ENCODE results near the gene METTL24. TPM values are rescaled to one million over a fixed set of nuclear protein-coding genes. Genes with fewer than 3 reads are reported as not detected.

METTL24 gene
- total and polyA plus RNA-seq, 10 of the 15 experiments (the other 5 are each of a cell fraction or from before 2014, with no cell fraction given), result 0.20 TPM; not detected in 9

GRCh38 chr6:110392727-110393126 lies 34.6 kb upstream of the METTL24 start:
- no TSS peak for BruUV-seq (replicated peaks)
- Histone ChIP-seq H3K4me1 (ENCODE audit: control insufficient read depth, insufficient read depth, low read length) (no peaks in the 10 kb centered on the region), H3K27ac (ENCODE audit: control insufficient read depth, insufficient read depth) (no peak overlapping the region), H3K4me2 (ENCODE audit: control insufficient read depth, insufficient read depth) (no peak overlapping the region), H3K27me3 (replicated peaks in 1 of 2; ENCODE audit: control insufficient read depth in 2 of 2, insufficient read depth in 2 of 2, low read length in 1 of 2) (peaks cover 0 to 4% of the 10 kb centered on the region in 2 experiments; a peak in 1 of 4 replicates), H3K4me3 (no peak overlapping the region), H2AFZ (ENCODE audit: control insufficient read depth, low read depth, low read length) (no peak overlapping the region), H3K9me3 (replicated peaks; ENCODE audit: control insufficient read depth, insufficient read depth, low read length) (no peaks in the 10 kb centered on the region), H4K20me1 (ENCODE audit: control insufficient read depth, insufficient read depth) (no peaks in the 10 kb centered on the region), H3K36me3 (ENCODE audit: control insufficient read depth in 2 of 2, insufficient read depth in 2 of 2, low read length in 1 of 2) (no peaks in the 10 kb centered on the region), H3K9ac (ENCODE audit: control insufficient read depth, insufficient read depth, low read length) (no peak overlapping the region), H3K79me2 (ENCODE audit: control insufficient read depth, insufficient read depth, low read length) (no peaks in the 10 kb centered on the region)
- 42% methylated on average over 8 of the region's 9 CpGs for WGBS (ENCODE audit: insufficient coverage, insufficient replicate concordance, low lambda C conversion rate, missing lambda C conversion rate)
- ATAC-seq (no peak), FAIRE-seq (no peak), DNase-seq (ENCODE audit: low read depth, low spot score) (no peak)
- in situ Hi-C loops (cut with MboI), result loop anchor here (5.0 to 10.0 kb wide), 3 partner anchors 218 to 865 kb away; partner anchors contain the start of gene WASF1
- ChIA-PET RAD21 (ENCODE audit: unreplicated experiment) (interaction anchor here (0.9 to 2.0 kb wide), 4 partner anchors 11 to 688 kb away, joined by 3 to 18 read pairs (median 6); partner anchors contain the start of gene WASF1), CTCF (interaction anchor here (0.7 to 7.1 kb wide), 8 partner anchors 11 to 868 kb away, joined by 3 to 98 read pairs (median 6); partner anchors contain the start of genes CDC40 and WASF1), SMC1A (ENCODE audit: uncharacterized antibody, unreplicated experiment) (interaction anchor here (1.2 to 5.5 kb wide), 4 partner anchors 13 to 690 kb away, joined by 4 to 55 read pairs (median 26); no protein-coding TSS in a partner anchor), POLR2A (interaction anchor here (0.5 kb wide), 1 partner anchor 689 kb away, joined by 3 read pairs; no protein-coding TSS in a partner anchor)
- intact Hi-C loops (cut with micrococcal nuclease; ENCODE audit: unreplicated experiment), result loop anchor here (10.0 kb wide), 1 partner anchor 798 kb away; no protein-coding TSS in a partner anchor
- TF ChIP-seq STAT3 (IDR thresholded peaks at IDR 0.05; ENCODE audit: low read depth, low read length), result no peak
- no peak for TF ChIP-seq PML (IDR thresholded peaks at IDR 0.05; ENCODE audit: low read length)
- TF ChIP-seq JUNB (IDR thresholded peaks at IDR 0.05), result no peak
- no peak for TF ChIP-seq SUZ12 (IDR thresholded peaks at IDR 0.05; ENCODE audit: unreplicated experiment)
- TF ChIP-seq SREBF2 (IDR thresholded peaks at IDR 0.05; ENCODE audit: low read length), result no peak

- WGBS (ENCODE audit: insufficient coverage, insufficient replicate concordance, low lambda C conversion rate, missing lambda C conversion rate), result 13% methylated on average over 2 of the region's 2 CpGs
- no TSS peak for BruUV-seq (replicated peaks)
- no peak overlapping the region for H3K4me3 ChIP-seq
- no peak overlapping the region for H3K4me2 ChIP-seq (ENCODE audit: control insufficient read depth, insufficient read depth)
- no peak for DNase-seq (ENCODE audit: low read depth, low spot score)
- CTCF ChIA-PET, result interaction anchor here (0.8 to 7.1 kb wide), 19 partner anchors 9 to 1006 kb away, joined by 3 to 98 read pairs (median 4); partner anchors contain the start of genes CDC40 and WASF1
- no peaks in the 10 kb centered on the region for H3K4me1 ChIP-seq (ENCODE audit: control insufficient read depth, insufficient read depth, low read length)
- no peak overlapping the region for H2AFZ ChIP-seq (ENCODE audit: control insufficient read depth, low read depth, low read length)
- in situ Hi-C loops (cut with MboI), result loop anchor here (5.0 to 10.0 kb wide), 3 partner anchors 216 to 863 kb away; partner anchors contain the start of gene WASF1
- SMC1A ChIA-PET (ENCODE audit: uncharacterized antibody, unreplicated experiment), result interaction anchor here (0.7 to 5.5 kb wide), 17 partner anchors 19 to 864 kb away, joined by 3 to 55 read pairs (median 3); no protein-coding TSS in a partner anchor
- H3K27me3 ChIP-seq (replicated peaks in 1 of 2; ENCODE audit: control insufficient read depth in 2 of 2, insufficient read depth in 2 of 2, low read length in 1 of 2), result no peaks in the 10 kb centered on the region
- no peaks in the 10 kb centered on the region for H3K79me2 ChIP-seq (ENCODE audit: control insufficient read depth, insufficient read depth, low read length)
- RAD21 ChIA-PET (ENCODE audit: unreplicated experiment), result interaction anchor here (0.7 to 1.5 kb wide), 5 partner anchors 25 to 794 kb away, joined by 3 to 18 read pairs (median 5); no protein-coding TSS in a partner anchor
- no peaks in the 10 kb centered on the region for H3K36me3 ChIP-seq (ENCODE audit: control insufficient read depth in 2 of 2, insufficient read depth in 2 of 2, low read length in 1 of 2)
- intact Hi-C loops (cut with micrococcal nuclease; ENCODE audit: unreplicated experiment), result loop anchor here (2.0 to 10.0 kb wide), 2 partner anchors 796 to 864 kb away; no protein-coding TSS in a partner anchor
- no peaks in the 10 kb centered on the region for H4K20me1 ChIP-seq (ENCODE audit: control insufficient read depth, insufficient read depth)
- FAIRE-seq, result no peak
- H3K9ac ChIP-seq (ENCODE audit: control insufficient read depth, insufficient read depth, low read length), result no peak overlapping the region
- ATAC-seq, result no peak
- H3K9me3 ChIP-seq (replicated peaks; ENCODE audit: control insufficient read depth, insufficient read depth, low read length), result no peaks in the 10 kb centered on the region
- H3K27ac ChIP-seq (ENCODE audit: control insufficient read depth, insufficient read depth), result no peak overlapping the region
- POLR2A ChIA-PET, result interaction anchor here (0.6 kb wide), 1 partner anchor 156 kb away, joined by 3 read pairs; no protein-coding TSS in a partner anchor
- TF ChIP-seq ZBED1 (IDR thresholded peaks at IDR 0.05; ENCODE audit: borderline replicate concordance) (no peak), NR2F1 (conservative IDR thresholded peaks at IDR 0.05) (peak; percentile 71; the same call in 1 of the 2 replicates)
These were observed 32.3 kb upstream of the METTL24 start for GRCh38 chr6:110390404-110390803.

Measured in GM12878 (cell line).